Naive B cell (primary cell): ENCODE results near the gene ADGRA1. TPM values are rescaled to one million over a fixed set of nuclear protein-coding genes. Genes with fewer than 3 reads are reported as not detected.
A peak's percentile ranks its signal among the peaks of the same experiment; 100 is the strongest.

Experiments used
- ATAC-seq, 2 donors: fragments of 150-1000 bp; cut with Tn5 transposase; 2 replicates each; pipeline ENCODE4 v1.10.0; 2021; ENCODE audit warnings: low read depth in 2 of 2, mild to moderate bottlenecking in 2 of 2, moderate library complexity in 2 of 2
- DNase-seq: peaks from one replicate; pipeline ENCODE4 v3.0.0; 2022
- H3K27ac Mint-ChIP-seq, 6 donors: one replicate each; pipeline ENCODE4 v1.8.0; 2020 to 2022; ENCODE audit warnings: mild to moderate bottlenecking in 6 of 6, mixed read lengths in 6 of 6, moderate library complexity in 5 of 6, inconsistent platforms in 2 of 6
- H3K27me3 Mint-ChIP-seq, 3 donors: one replicate each; pipeline ENCODE4 v1.8.0; 2021 to 2022; ENCODE audit warnings: mixed read lengths in 3 of 3, mild to moderate bottlenecking in 1 of 3
- H3K36me3 Mint-ChIP-seq, 2 donors: one replicate each; pipeline ENCODE4 v1.8.0; 2020 to 2022; ENCODE audit warnings: mixed read lengths in 2 of 2, inconsistent platforms in 1 of 2, mild to moderate bottlenecking in 1 of 2
- H3K4me1 Mint-ChIP-seq, 3 donors: one replicate each; pipeline ENCODE4 v1.8.0; 2020 to 2022; ENCODE audit warnings: mixed read lengths in 3 of 3, inconsistent platforms in 1 of 3, mild to moderate bottlenecking in 1 of 3, moderate library complexity in 1 of 3
- H3K4me3 Mint-ChIP-seq, 8 donors: one replicate each; pipeline ENCODE4 v1.8.0; 2020 to 2022; ENCODE audit warnings: mild to moderate bottlenecking in 8 of 8, mixed read lengths in 8 of 8, moderate library complexity in 8 of 8, inconsistent platforms in 2 of 8
- H3K9me3 Mint-ChIP-seq, 7 donors: one replicate each; pipeline ENCODE4 v1.8.0; 2020 to 2022; ENCODE audit warnings: mixed read lengths in 7 of 7, mild to moderate bottlenecking in 5 of 7, inconsistent platforms in 2 of 7, moderate library complexity in 1 of 7
- polyA plus RNA-seq, 6 donors: library from polyadenylated mRNA; unstranded; fragments of 300-500 nt; fragmentation: Illumina TruSeq; gene quantifications; one replicate each; pipeline ENCODE4 v1.2.3, GENCODE V29; 2021; ENCODE audit warnings: low read depth in 6 of 6

Gene ADGRA1
- polyA plus RNA-seq: not detected

- H3K27ac Mint-ChIP-seq: no peak within 1 kb of the TSS
- no peaks in the 10 kb centered on the region for H3K36me3 Mint-ChIP-seq
- H3K27me3 Mint-ChIP-seq: peaks cover 19 to 54% (median 30%) of the 10 kb centered on the region in 3 donors
- ATAC-seq (no peak), DNase-seq (no peak)
- H3K4me3 Mint-ChIP-seq: peak within 1 kb of the TSS in 2 of 8 donors; percentile 25 to 47
- H3K4me1 Mint-ChIP-seq: no peaks in the 10 kb centered on the region
- H3K9me3 Mint-ChIP-seq: no peaks in the 10 kb centered on the region
Measured at GRCh38 chr10:133087679-133088178, at the start of gene ADGRA1. Gene ADGRA1 (plus strand): TSS chr10:133087924. CDS start chr10:133088910, 986 bp downstream.

GRCh38 chr10:133038036-133038823, 49.5 kb upstream of the ADGRA1 start:
- Mint-ChIP-seq H3K4me1 (no peaks in the 10 kb centered on the region), H3K27me3 (peaks cover 4 to 14% (median 12%) of the 10 kb centered on the region in 3 donors), H3K36me3 (no peaks in the 10 kb centered on the region), H3K27ac (no peak overlapping the region), H3K4me3 (no peak overlapping the region), H3K9me3 (no peaks in the 10 kb centered on the region)
- DNase-seq (no peak), ATAC-seq (no peak)

- H3K4me1 Mint-ChIP-seq: no peaks in the 10 kb centered on the region
- no peaks in the 10 kb centered on the region for H3K36me3 Mint-ChIP-seq
- DNase-seq: no peak
- peaks cover 4 to 8% (median 5%) of the 10 kb centered on the region in 3 donors for H3K27me3 Mint-ChIP-seq
- H3K27ac Mint-ChIP-seq: no peak overlapping the region
- no peak overlapping the region for H3K4me3 Mint-ChIP-seq
- H3K9me3 Mint-ChIP-seq: no peaks in the 10 kb centered on the region
- no peak for ATAC-seq
Measured at GRCh38 chr10:133039107-133039802, 48.5 kb upstream of the ADGRA1 start.

GRCh38 chr10:133039803-133040165, 47.9 kb upstream of the ADGRA1 start:
- Mint-ChIP-seq H3K27me3 (peaks cover 3 to 8% (median 5%) of the 10 kb centered on the region in 3 donors), H3K4me1 (no peaks in the 10 kb centered on the region), H3K36me3 (no peaks in the 10 kb centered on the region), H3K4me3 (no peak overlapping the region), H3K9me3 (no peaks in the 10 kb centered on the region), H3K27ac (no peak overlapping the region)
- DNase-seq: no peak
- ATAC-seq: no peak

GRCh38 chr10:133040198-133040597, 47.5 kb upstream of the ADGRA1 start:
- DNase-seq: no peak
- H3K36me3 Mint-ChIP-seq: no peaks in the 10 kb centered on the region
- ATAC-seq: no peak
- H3K27ac Mint-ChIP-seq: no peak overlapping the region
- no peaks in the 10 kb centered on the region for H3K4me1 Mint-ChIP-seq
- H3K27me3 Mint-ChIP-seq: peaks cover 0 to 8% (median 5%) of the 10 kb centered on the region in 3 donors
- H3K9me3 Mint-ChIP-seq: no peaks in the 10 kb centered on the region
- no peak overlapping the region for H3K4me3 Mint-ChIP-seq

- no peaks in the 10 kb centered on the region for H3K9me3 Mint-ChIP-seq
- no peak for ATAC-seq
- peaks cover 0 to 8% (median 5%) of the 10 kb centered on the region in 3 donors for H3K27me3 Mint-ChIP-seq
- H3K4me3 Mint-ChIP-seq: no peak overlapping the region
- H3K4me1 Mint-ChIP-seq: no peaks in the 10 kb centered on the region
- H3K27ac Mint-ChIP-seq: no peak overlapping the region
- H3K36me3 Mint-ChIP-seq: no peaks in the 10 kb centered on the region
- no peak for DNase-seq
Measured at GRCh38 chr10:133041101-133041500, 46.6 kb upstream of the ADGRA1 start.

GRCh38 chr10:133042061-133042460, 45.7 kb upstream of the ADGRA1 start:
- no peak for ATAC-seq
- no peaks in the 10 kb centered on the region for H3K4me1 Mint-ChIP-seq
- H3K27me3 Mint-ChIP-seq: peaks cover 0 to 8% (median 5%) of the 10 kb centered on the region in 3 donors
- DNase-seq: no peak
- H3K9me3 Mint-ChIP-seq: no peaks in the 10 kb centered on the region
- no peak overlapping the region for H3K27ac Mint-ChIP-seq
- no peaks in the 10 kb centered on the region for H3K36me3 Mint-ChIP-seq
- H3K4me3 Mint-ChIP-seq: no peak overlapping the region

GRCh38 chr10:133042816-133043215, 44.9 kb upstream of the ADGRA1 start:
- Mint-ChIP-seq H3K27ac (no peak overlapping the region), H3K36me3 (no peaks in the 10 kb centered on the region), H3K4me1 (no peaks in the 10 kb centered on the region), H3K27me3 (peaks cover 0 to 8% (median 5%) of the 10 kb centered on the region in 3 donors), H3K9me3 (no peaks in the 10 kb centered on the region), H3K4me3 (peak overlapping the region in 1 of 8 donors; percentile 47)
- ATAC-seq (no peak), DNase-seq (no peak)

GRCh38 chr10:133043541-133044225, 44.0 kb upstream of the ADGRA1 start:
- H3K27ac Mint-ChIP-seq: no peak overlapping the region
- H3K36me3 Mint-ChIP-seq: no peaks in the 10 kb centered on the region
- no peaks in the 10 kb centered on the region for H3K9me3 Mint-ChIP-seq
- ATAC-seq: no peak
- no peak for DNase-seq
- H3K4me3 Mint-ChIP-seq: no peak overlapping the region
- H3K27me3 Mint-ChIP-seq: peaks cover 0 to 6% (median 3%) of the 10 kb centered on the region in 3 donors
- H3K4me1 Mint-ChIP-seq: no peaks in the 10 kb centered on the region

- Mint-ChIP-seq H3K9me3 (no peaks in the 10 kb centered on the region), H3K27me3 (peaks cover 0 to 12% (median 0%) of the 10 kb centered on the region in 3 donors), H3K4me3 (no peak overlapping the region), H3K27ac (peak overlapping the region in 1 of 6 donors; percentile 79), H3K4me1 (no peaks in the 10 kb centered on the region), H3K36me3 (no peaks in the 10 kb centered on the region)
- no peak for DNase-seq
- no peak for ATAC-seq
Measured at GRCh38 chr10:133044401-133044811, 43.3 kb upstream of the ADGRA1 start.

- ATAC-seq: no peak
- Mint-ChIP-seq H3K4me3 (no peak overlapping the region), H3K27ac (no peak overlapping the region), H3K27me3 (peaks cover 0 to 14% (median 0%) of the 10 kb centered on the region in 3 donors), H3K9me3 (no peaks in the 10 kb centered on the region), H3K36me3 (no peaks in the 10 kb centered on the region), H3K4me1 (no peaks in the 10 kb centered on the region)
- no peak for DNase-seq
Measured at GRCh38 chr10:133045556-133046389, 42.0 kb upstream of the ADGRA1 start.

- Mint-ChIP-seq H3K4me3 (no peak overlapping the region), H3K9me3 (no peaks in the 10 kb centered on the region), H3K27me3 (peaks cover 0 to 14% (median 0%) of the 10 kb centered on the region in 3 donors), H3K27ac (no peak overlapping the region), H3K36me3 (no peaks in the 10 kb centered on the region), H3K4me1 (no peaks in the 10 kb centered on the region)
- ATAC-seq: no peak
- no peak for DNase-seq
Measured at GRCh38 chr10:133046390-133046765, 41.3 kb upstream of the ADGRA1 start.
